ENCODE results near the gene ASL. TPM values are rescaled to one million over a fixed set of nuclear protein-coding genes. Genes with fewer than 3 reads are reported as not detected.
A peak's percentile ranks its signal among the peaks of the same experiment; 100 is the strongest.
"Not testable (repeated sequence)": the region's sequence is repeated elsewhere in the genome, so short reads cannot be mapped to it uniquely, and the experiment has no call there.

Gene ASL
- polyA plus RNA-seq, 2 of the 4 experiments (the other 2 are of a cell fraction), result 20.2 to 23.4 TPM

DNA sequence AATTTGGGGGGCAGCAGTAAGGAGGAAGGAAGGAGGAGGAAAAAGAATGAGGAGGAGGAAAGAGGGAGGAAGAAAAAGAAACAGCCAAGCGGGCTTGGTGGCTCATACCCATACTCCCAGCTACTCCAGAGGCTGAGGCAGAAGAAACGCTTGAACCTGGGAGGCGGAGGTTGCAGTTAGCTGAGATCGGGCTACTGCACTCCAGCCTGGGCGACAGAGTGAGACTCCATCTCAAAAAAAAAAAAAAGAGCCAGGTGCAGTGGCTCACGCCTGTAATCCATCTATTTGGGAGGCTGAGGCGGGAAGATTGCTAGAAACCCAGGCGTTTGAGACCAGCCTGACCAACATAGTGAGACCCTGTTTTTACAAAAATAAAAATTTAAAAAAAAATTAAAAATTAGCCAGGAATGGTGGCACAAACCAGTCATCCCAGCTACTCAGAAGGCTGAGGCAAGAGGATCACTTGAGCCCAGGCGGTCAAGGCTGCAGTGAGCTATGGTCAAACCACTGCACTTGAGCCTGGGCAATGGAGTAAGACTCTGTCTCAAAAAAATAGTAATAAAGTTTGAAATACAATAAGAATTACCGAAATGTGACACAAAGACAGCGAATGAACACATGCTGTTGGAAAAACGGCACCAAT lies 24.9 kb downstream of the ASL start:
- peak overlapping the region; percentile 89 for H3K4me2 ChIP-seq
- ATAC-seq (peak in 1 of 2 experiments; percentile 72; a peak in 3 of 6 replicates), FAIRE-seq (no peak), DNase-seq (ENCODE audit: low read depth in 1 of 2, low spot score in 1 of 2) (no peak)
- no peaks in the 10 kb centered on the region for H3K9me3 ChIP-seq
- WGBS (ENCODE audit: missing lambda C conversion rate), result 32% methylated on average over 12 of the region's 12 CpGs
- H3K4me3 ChIP-seq, result peak overlapping the region; percentile 45
- ChIA-PET POLR2A (interaction anchor here (0.6 to 1.3 kb wide), 6 partner anchors 14 to 339 kb away, joined by 3 to 8 read pairs (median 3); partner anchors contain the start of gene CRCP), CTCF (interaction anchor here (0.9 kb wide), 1 partner anchor 69 kb away, joined by 3 read pairs; no protein-coding TSS in a partner anchor)
- H3K27ac ChIP-seq, result peak overlapping the region; percentile 95 to 97
- TF ChIP-seq JUN (IDR thresholded peaks at IDR 0.05) (peak; percentile 1 to 68; a peak in 3 of 5 replicates), MYC (IDR thresholded peaks at IDR 0.05; ENCODE audit: borderline replicate concordance, low read length) (no peak), TFCP2L1 (CRISPR knock-in tag; IDR thresholded peaks at IDR 0.05) (0 out of 2 replicates have a peak, but pooled peaks have one; percentile 40), GATA3 (IDR thresholded peaks at IDR 0.05; ENCODE audit: borderline replicate concordance) (no peak), NR3C1 (IDR thresholded peaks at IDR 0.05) (no peak), CBX8 (IDR thresholded peaks at IDR 0.05) (no peak)
- TF ChIP-seq, protein P1, sequence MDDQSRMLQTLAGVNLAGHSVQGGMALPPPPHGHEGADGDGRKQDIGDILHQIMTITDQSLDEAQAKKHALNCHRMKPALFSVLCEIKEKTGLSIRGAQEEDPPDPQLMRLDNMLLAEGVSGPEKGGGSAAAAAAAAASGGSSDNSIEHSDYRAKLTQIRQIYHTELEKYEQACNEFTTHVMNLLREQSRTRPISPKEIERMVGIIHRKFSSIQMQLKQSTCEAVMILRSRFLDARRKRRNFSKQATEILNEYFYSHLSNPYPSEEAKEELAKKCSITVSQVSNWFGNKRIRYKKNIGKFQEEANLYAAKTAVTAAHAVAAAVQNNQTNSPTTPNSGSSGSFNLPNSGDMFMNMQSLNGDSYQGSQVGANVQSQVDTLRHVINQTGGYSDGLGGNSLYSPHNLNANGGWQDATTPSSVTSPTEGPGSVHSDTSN (IDR thresholded peaks at IDR 0.05), result 0 out of 2 replicates have a peak, but pooled peaks have one; percentile 56
- H3K4me1 ChIP-seq, result peaks cover 19% of the 10 kb centered on the region

GRCh38 chr7:66102168-66102567 lies 26.5 kb downstream of the ASL start:
- H3K4me2 ChIP-seq; DNase-seq (ENCODE audit: low read depth in 1 of 2, low spot score in 1 of 2); FAIRE-seq; ATAC-seq; H3K9me3 ChIP-seq; H3K4me3 ChIP-seq: not testable (repeated sequence)
- WGBS (ENCODE audit: missing lambda C conversion rate), result 98% methylated on average over 6 of the region's 6 CpGs
- ChIA-PET POLR2A (interaction anchor here (1.1 kb wide), 1 partner anchor 27 kb away, joined by 3 read pairs; the partner anchor contains the start of gene ASL), CTCF (interaction anchor here (1.3 kb wide), 1 partner anchor 32 kb away, joined by 5 read pairs; no protein-coding TSS in a partner anchor)
- Histone ChIP-seq H3K27ac (peak overlapping the region in 1 of 2 experiments; percentile 59; a peak in 2 of 6 replicates), H3K4me1 (peaks cover 19% of the 10 kb centered on the region)

DNA sequence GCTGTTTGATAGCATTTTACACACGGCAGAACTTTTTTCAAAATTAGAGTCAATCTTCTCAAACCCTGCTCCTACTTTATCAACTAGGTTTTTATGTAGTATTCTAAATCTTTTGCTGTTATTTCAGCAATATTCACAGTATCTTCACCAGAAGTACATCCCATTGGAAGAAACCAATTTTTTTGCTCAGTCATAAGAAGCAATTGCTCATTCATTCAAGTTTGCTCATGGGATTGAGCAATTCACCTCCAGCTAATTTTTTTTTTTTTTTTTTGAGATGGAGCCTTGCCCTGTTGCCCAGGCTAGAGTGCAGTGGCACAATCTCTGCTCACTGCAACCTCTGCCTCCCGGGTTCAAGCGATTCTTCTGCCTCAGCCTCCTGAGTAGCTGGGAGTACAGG lies 28.4 kb downstream of the ASL start:
- H3K4me2 ChIP-seq, POLR2A ChIA-PET, H3K9me3 ChIP-seq, H3K4me3 ChIP-seq, ATAC-seq, FAIRE-seq: not testable (repeated sequence)
- CTCF ChIA-PET, result interaction anchor here (1.0 kb wide), 1 partner anchor 10 kb away, joined by 3 read pairs; no protein-coding TSS in a partner anchor
- TF ChIP-seq CEBPB (IDR thresholded peaks at IDR 0.05) (peak; percentile 51 to 64; a peak in 3 of 4 replicates), MAFK (IDR thresholded peaks at IDR 0.05; ENCODE audit: partially characterized antibody) (peak; percentile 28)
- peak in 1 of 2 experiments; percentile 17 for DNase-seq (ENCODE audit: low read depth in 1 of 2, low spot score in 1 of 2)
- peak overlapping the region in 1 of 2 experiments; percentile 62; a peak in 2 of 6 replicates for H3K27ac ChIP-seq
- WGBS (ENCODE audit: missing lambda C conversion rate), result 76% methylated on average over 3 of the region's 3 CpGs
- H3K4me1 ChIP-seq, result peaks cover 16% of the 10 kb centered on the region

- H3K27ac ChIP-seq, result 0 out of 6 replicates have a peak overlapping the region, but pooled peaks of 1 of the 2 experiments have one; percentile 46
- ATAC-seq, result no peak
- ChIA-PET CTCF (interaction anchor here (0.8 kb wide), 1 partner anchor 21 kb away, joined by 3 read pairs; no protein-coding TSS in a partner anchor), POLR2A (no interaction called here)
- no peaks in the 10 kb centered on the region for H3K9me3 ChIP-seq
- no peak overlapping the region for H3K4me2 ChIP-seq
- no peak overlapping the region for H3K4me3 ChIP-seq
- DNase-seq (ENCODE audit: low read depth in 1 of 2, low spot score in 1 of 2), result no peak
- no peak for FAIRE-seq
- 96% methylated on average over 5 of the region's 5 CpGs for WGBS (ENCODE audit: missing lambda C conversion rate)
- peaks cover 12% of the 10 kb centered on the region for H3K4me1 ChIP-seq
- TF ChIP-seq EHF (CRISPR knock-in tag; IDR thresholded peaks at IDR 0.05), result no peak
- TF ChIP-seq CHD4 (IDR thresholded peaks at IDR 0.05; ENCODE audit: borderline replicate concordance), result no peak
- TF ChIP-seq E2F6 (IDR thresholded peaks at IDR 0.05; ENCODE audit: borderline replicate concordance, low read depth), result no peak
- TF ChIP-seq RFX5 (IDR thresholded peaks at IDR 0.05), result no peak
- no peak for TF ChIP-seq FOXS1 (CRISPR knock-in tag; IDR thresholded peaks at IDR 0.05)
- no peak for TF ChIP-seq HOXB13 (CRISPR knock-in tag; IDR thresholded peaks at IDR 0.05; ENCODE audit: low read depth)
- no peak for TF ChIP-seq SREBF2 (IDR thresholded peaks at IDR 0.05)
- TF ChIP-seq, protein P2, sequence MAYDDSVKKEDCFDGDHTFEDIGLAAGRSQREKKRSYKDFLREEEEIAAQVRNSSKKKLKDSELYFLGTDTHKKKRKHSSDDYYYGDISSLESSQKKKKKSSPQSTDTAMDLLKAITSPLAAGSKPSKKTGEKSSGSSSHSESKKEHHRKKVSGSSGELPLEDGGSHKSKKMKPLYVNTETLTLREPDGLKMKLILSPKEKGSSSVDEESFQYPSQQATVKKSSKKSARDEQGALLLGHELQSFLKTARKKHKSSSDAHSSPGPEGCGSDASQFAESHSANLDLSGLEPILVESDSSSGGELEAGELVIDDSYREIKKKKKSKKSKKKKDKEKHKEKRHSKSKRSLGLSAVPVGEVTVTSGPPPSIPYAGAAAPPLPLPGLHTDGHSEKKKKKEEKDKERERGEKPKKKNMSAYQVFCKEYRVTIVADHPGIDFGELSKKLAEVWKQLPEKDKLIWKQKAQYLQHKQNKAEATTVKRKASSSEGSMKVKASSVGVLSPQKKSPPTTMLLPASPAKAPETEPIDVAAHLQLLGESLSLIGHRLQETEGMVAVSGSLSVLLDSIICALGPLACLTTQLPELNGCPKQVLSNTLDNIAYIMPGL (CRISPR knock-in tag; IDR thresholded peaks at IDR 0.05; ENCODE audit: borderline replicate concordance), result no peak
- no peak for TF ChIP-seq POLR2AphosphoS2 (conservative IDR thresholded peaks at IDR 0.05; ENCODE audit: low read length)
- no peak for TF ChIP-seq ZC3H11A (IDR thresholded peaks at IDR 0.05)
- TF ChIP-seq, protein P3, sequence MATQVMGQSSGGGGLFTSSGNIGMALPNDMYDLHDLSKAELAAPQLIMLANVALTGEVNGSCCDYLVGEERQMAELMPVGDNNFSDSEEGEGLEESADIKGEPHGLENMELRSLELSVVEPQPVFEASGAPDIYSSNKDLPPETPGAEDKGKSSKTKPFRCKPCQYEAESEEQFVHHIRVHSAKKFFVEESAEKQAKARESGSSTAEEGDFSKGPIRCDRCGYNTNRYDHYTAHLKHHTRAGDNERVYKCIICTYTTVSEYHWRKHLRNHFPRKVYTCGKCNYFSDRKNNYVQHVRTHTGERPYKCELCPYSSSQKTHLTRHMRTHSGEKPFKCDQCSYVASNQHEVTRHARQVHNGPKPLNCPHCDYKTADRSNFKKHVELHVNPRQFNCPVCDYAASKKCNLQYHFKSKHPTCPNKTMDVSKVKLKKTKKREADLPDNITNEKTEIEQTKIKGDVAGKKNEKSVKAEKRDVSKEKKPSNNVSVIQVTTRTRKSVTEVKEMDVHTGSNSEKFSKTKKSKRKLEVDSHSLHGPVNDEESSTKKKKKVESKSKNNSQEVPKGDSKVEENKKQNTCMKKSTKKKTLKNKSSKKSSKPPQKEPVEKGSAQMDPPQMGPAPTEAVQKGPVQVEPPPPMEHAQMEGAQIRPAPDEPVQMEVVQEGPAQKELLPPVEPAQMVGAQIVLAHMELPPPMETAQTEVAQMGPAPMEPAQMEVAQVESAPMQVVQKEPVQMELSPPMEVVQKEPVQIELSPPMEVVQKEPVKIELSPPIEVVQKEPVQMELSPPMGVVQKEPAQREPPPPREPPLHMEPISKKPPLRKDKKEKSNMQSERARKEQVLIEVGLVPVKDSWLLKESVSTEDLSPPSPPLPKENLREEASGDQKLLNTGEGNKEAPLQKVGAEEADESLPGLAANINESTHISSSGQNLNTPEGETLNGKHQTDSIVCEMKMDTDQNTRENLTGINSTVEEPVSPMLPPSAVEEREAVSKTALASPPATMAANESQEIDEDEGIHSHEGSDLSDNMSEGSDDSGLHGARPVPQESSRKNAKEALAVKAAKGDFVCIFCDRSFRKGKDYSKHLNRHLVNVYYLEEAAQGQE (IDR thresholded peaks at IDR 0.05), result no peak
- TF ChIP-seq CEBPB (IDR thresholded peaks at IDR 0.05), result no peak
- no peak for TF ChIP-seq NFE2L2 (conservative IDR thresholded peaks at IDR 0.05; ENCODE audit: low read length)
- no peak for TF ChIP-seq FOSB (CRISPR knock-in tag; IDR thresholded peaks at IDR 0.05)
These were observed 29.7 kb downstream of the ASL start for GRCh38 chr7:66105263-66105748.
